IPS-15b (cell line): ENCODE data around the gene LRMDA.
A peak's percentile ranks its signal among the peaks of the same experiment; 100 is the strongest.
"Not testable (repeated sequence)": the region's sequence is repeated elsewhere in the genome, so short reads cannot be mapped to it uniquely, and the experiment has no call there.

Experiments
- H3K27me3 ChIP-seq: one replicate; pipeline ENCODE4 v1.6.1; 2013; ENCODE audit warnings: low read length; ENCODE audit not compliant: control insufficient read depth, insufficient read depth
- H3K36me3 ChIP-seq: one replicate; pipeline ENCODE4 v1.6.1; 2013; ENCODE audit warnings: low read length; ENCODE audit not compliant: control insufficient read depth, insufficient read depth
- H3K4me1 ChIP-seq: one replicate; pipeline ENCODE4 v1.6.1; 2013; ENCODE audit warnings: mild to moderate bottlenecking, low read length; ENCODE audit not compliant: control insufficient read depth, insufficient read depth
- H3K4me3 ChIP-seq: one replicate; pipeline ENCODE4 v1.5.1; 2013; ENCODE audit warnings: low read depth, low read length
- H3K9ac ChIP-seq: one replicate; pipeline ENCODE4 v1.6.1; 2013; ENCODE audit warnings: low read depth, mild to moderate bottlenecking, low read length
- H3K9me3 ChIP-seq: one replicate; pipeline ENCODE4 v1.6.1; 2013; ENCODE audit warnings: mild to moderate bottlenecking, low read length; ENCODE audit not compliant: control insufficient read depth, insufficient read depth

Gene LRMDA

GRCh38 chr10:75507469-75507868 lies 76.0 kb downstream of the LRMDA start:
- Histone ChIP-seq H3K4me3 (no peak overlapping the region), H3K4me1 (no peaks in the 10 kb centered on the region), H3K27me3 (peaks cover 7% of the 10 kb centered on the region), H3K9ac (no peak overlapping the region), H3K9me3 (no peaks in the 10 kb centered on the region), H3K36me3 (no peaks in the 10 kb centered on the region)

DNA sequence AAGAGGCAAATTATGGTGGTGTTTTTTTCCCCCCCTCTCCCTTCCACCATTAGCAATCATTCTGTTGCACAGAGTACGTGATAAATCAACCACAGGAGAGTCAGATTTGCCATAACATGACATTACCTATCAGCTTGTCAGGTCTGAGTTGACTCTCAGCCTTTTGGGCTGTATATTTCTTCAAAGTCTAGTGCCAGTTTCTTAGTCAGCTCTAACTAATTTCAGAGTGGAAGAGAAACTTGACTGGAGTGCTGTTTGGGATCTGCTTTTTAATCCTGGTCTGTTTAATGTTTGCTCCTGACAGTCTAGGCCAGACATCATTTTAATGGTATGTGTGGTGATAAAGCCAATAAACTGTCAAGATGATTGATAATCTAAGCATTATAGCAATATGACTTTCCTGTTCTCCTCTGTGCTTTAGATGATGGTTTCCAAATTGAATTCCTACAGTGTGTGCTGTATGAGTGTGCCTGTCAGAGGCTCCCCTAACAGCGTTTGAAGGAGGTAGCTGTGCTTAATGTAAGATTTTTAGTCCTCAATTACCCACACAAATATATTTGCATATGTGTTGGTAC lies 76.9 kb downstream of the LRMDA start:
- H3K4me3 ChIP-seq, result no peak overlapping the region
- peaks cover 7% of the 10 kb centered on the region for H3K27me3 ChIP-seq
- peaks cover 7% of the 10 kb centered on the region for H3K4me1 ChIP-seq
- no peak overlapping the region for H3K9ac ChIP-seq
- H3K9me3 ChIP-seq, result no peaks in the 10 kb centered on the region
- H3K36me3 ChIP-seq, result no peaks in the 10 kb centered on the region

GRCh38 chr10:75508814-75509306 lies 77.4 kb downstream of the LRMDA start:
- H3K27me3 ChIP-seq, result peaks cover 7% of the 10 kb centered on the region
- peaks cover 8% of the 10 kb centered on the region for H3K4me1 ChIP-seq
- H3K36me3 ChIP-seq, result no peaks in the 10 kb centered on the region

DNA sequence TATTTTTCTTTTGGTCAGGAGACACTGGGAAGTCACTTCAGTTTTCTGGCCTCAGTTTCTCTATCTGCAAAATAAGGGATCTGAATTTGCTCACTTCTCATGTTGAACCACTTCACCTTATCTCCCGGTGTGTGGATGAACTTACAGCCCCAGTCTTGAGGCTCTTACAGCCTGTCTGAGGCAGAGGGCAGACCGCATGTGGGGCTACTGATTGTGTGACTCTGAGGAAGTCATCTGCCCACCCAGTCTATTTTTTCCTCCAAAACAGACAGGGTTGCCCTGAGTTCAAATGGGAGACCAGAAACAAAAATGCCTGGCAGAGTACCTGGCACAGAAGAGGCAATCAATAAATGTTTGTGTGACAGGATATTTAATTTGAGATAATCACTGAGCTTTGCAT lies 78.3 kb downstream of the LRMDA start:
- Histone ChIP-seq H3K4me3 (no peak overlapping the region), H3K27me3 (peaks cover 7% of the 10 kb centered on the region), H3K36me3 (no peaks in the 10 kb centered on the region)

More at GRCh38 chr10:75508814-75509306, 77.4 kb downstream of the LRMDA start:
- Histone ChIP-seq H3K4me3 (no peak overlapping the region), H3K9me3 (no peaks in the 10 kb centered on the region), H3K9ac (no peak overlapping the region)

DNA sequence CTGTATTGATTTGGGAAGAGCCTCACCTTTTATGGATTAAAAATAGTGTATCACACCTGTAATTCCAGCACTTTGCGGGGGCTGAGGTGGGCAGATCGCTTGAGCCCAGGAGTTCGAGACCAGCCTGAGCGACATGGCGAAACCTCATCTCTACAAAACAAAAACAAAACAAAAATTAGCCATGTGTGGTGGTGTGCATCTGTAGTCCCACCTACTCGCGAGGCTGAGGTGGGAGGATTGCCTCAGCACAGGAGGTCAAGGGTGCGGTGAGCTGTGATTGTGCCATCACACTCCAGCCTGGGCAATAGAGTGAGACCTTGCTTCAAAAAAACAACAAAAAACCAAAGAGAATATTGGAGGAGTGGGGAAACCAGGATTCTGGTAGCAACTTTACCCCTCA lies 79.6 kb downstream of the LRMDA start:
- Histone ChIP-seq H3K36me3 (no peaks in the 10 kb centered on the region), H3K9ac (no peak overlapping the region), H3K9me3 (no peaks in the 10 kb centered on the region), H3K4me1 (peaks cover 8% of the 10 kb centered on the region), H3K4me3 (no peak overlapping the region), H3K27me3 (peaks cover 7% of the 10 kb centered on the region)

More for the DNA sequence above, 78.3 kb downstream of the LRMDA start:
- Histone ChIP-seq H3K9me3 (no peaks in the 10 kb centered on the region), H3K9ac (no peak overlapping the region), H3K4me1 (peaks cover 8% of the 10 kb centered on the region)

DNA sequence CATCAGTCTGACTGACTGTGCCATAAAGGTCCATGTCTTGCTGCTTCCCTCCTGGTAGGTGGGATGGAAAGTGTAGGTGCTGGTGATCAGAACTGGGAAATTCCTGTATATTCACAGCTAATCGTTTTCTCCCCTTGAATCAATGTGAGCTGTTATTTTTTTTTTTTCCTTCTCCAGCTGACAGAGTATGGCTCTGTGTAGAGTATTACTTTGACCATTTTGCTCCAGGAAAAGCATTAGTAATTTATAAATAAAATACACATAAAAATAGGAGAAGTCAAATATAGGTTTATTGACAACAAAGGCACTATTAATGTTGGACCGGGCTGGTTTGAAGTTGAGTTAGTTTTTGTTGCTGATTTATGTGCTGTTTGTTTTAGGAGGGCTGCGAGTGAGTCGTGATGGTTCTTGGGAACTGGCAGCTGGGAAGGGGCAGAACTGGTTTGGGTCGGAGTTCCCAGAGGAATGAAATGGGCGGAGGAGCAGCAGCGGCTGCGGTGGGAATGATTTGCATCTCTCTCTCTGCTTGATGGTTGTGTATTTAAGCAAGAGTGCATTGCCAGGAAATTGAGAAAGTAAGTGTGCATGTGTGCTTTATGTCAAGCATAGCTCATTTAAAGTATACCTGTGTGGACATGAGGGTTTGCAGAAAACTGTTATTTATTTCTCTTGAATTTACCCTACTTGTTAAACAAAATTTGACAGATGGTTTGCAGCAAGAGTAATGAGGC lies 80.9 kb downstream of the LRMDA start:
- Histone ChIP-seq H3K4me1 (peaks cover 8% of the 10 kb centered on the region), H3K9me3 (no peaks in the 10 kb centered on the region), H3K27me3 (peaks cover 7% of the 10 kb centered on the region), H3K36me3 (no peaks in the 10 kb centered on the region), H3K4me3 (no peak overlapping the region), H3K9ac (no peak overlapping the region)

- peaks cover 8% of the 10 kb centered on the region for H3K4me1 ChIP-seq
- H3K9ac ChIP-seq, result no peak overlapping the region
- no peak overlapping the region for H3K4me3 ChIP-seq
- no peaks in the 10 kb centered on the region for H3K36me3 ChIP-seq
- H3K9me3 ChIP-seq, result no peaks in the 10 kb centered on the region
- peaks cover 10% of the 10 kb centered on the region for H3K27me3 ChIP-seq
Measured at GRCh38 chr10:75513292-75513885, 82.0 kb downstream of the LRMDA start.

DNA sequence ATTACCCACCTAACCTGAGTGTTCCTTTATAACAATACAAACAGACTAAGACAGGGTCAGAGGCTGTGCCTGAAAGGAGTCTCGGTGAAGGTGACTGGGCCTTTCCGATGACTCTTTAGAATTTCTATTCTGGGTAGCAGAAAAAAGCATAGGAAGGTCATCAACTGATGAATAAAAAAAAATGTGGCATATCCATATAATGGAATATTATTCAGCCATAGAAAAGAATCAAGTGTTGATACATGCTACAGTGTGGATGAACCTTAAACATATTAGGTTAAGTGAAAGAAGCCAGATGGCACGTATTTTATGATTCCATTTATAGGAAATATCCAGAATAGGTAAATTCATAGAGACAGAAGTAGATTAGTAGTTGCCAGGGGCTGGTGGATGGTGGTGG lies 83.4 kb downstream of the LRMDA start:
- Histone ChIP-seq H3K36me3 (no peaks in the 10 kb centered on the region), H3K4me3 (no peak overlapping the region), H3K9ac (no peak overlapping the region), H3K9me3 (no peaks in the 10 kb centered on the region), H3K4me1 (peaks cover 8% of the 10 kb centered on the region), H3K27me3 (peaks cover 14% of the 10 kb centered on the region)

- H3K36me3 ChIP-seq, H3K9ac ChIP-seq, H3K9me3 ChIP-seq: not testable (repeated sequence)
Measured at GRCh38 chr10:75516154-75516553, 84.7 kb downstream of the LRMDA start.

GRCh38 chr10:75519213-75519612 lies 87.8 kb downstream of the LRMDA start:
- not testable (repeated sequence) for H3K9ac ChIP-seq, H3K4me1 ChIP-seq, H3K4me3 ChIP-seq, H3K36me3 ChIP-seq, H3K9me3 ChIP-seq
- peaks cover 33% of the 10 kb centered on the region for H3K27me3 ChIP-seq

More at GRCh38 chr10:75516154-75516553, 84.7 kb downstream of the LRMDA start:
- peaks cover 19% of the 10 kb centered on the region for H3K27me3 ChIP-seq
- not testable (repeated sequence) for H3K4me1 ChIP-seq, H3K4me3 ChIP-seq

DNA sequence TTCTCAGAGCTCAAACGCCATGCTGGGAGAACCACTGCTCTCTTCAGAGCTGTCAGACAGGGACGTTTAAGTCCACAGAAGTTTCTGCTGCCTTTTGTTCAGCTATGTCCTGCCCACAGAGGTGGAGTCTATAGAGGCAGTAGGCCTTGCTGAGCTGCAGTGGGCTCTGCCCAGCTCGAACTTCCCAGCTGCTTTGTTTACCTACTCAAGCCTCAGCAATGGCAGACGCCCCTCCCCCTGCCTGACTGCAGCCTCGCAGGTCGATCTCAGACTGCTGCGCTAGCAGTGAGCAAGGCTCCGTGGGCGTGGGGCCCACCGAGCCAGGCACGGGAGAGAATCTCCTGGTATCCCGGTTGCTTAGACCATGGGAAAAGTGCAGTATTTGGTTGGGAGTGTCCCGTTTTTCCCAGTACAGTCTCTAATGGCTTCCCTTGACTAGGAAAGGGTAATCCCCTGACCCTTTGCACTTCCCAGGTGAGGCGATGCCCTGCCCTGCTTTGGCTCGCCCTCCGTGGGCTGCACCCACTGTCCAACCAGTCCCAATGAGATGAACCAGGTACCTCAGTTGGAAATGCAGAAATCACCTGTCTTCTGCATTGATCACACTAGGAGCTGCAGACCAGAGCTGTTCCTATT lies 89.9 kb downstream of the LRMDA start:
- H3K36me3 ChIP-seq, H3K4me1 ChIP-seq, H3K9me3 ChIP-seq, H3K9ac ChIP-seq: not testable (repeated sequence)
- peak overlapping the region; percentile 59 for H3K4me3 ChIP-seq
- peaks cover 33% of the 10 kb centered on the region for H3K27me3 ChIP-seq
